Measurements from ENCODE around the gene DCTN3. TPM values are rescaled to one million over a fixed set of nuclear protein-coding genes. Genes with fewer than 3 reads are reported as not detected.

The DCTN3 gene
- total RNA-seq, 1 donor from 2014 or later = 67.8 TPM

DNA sequence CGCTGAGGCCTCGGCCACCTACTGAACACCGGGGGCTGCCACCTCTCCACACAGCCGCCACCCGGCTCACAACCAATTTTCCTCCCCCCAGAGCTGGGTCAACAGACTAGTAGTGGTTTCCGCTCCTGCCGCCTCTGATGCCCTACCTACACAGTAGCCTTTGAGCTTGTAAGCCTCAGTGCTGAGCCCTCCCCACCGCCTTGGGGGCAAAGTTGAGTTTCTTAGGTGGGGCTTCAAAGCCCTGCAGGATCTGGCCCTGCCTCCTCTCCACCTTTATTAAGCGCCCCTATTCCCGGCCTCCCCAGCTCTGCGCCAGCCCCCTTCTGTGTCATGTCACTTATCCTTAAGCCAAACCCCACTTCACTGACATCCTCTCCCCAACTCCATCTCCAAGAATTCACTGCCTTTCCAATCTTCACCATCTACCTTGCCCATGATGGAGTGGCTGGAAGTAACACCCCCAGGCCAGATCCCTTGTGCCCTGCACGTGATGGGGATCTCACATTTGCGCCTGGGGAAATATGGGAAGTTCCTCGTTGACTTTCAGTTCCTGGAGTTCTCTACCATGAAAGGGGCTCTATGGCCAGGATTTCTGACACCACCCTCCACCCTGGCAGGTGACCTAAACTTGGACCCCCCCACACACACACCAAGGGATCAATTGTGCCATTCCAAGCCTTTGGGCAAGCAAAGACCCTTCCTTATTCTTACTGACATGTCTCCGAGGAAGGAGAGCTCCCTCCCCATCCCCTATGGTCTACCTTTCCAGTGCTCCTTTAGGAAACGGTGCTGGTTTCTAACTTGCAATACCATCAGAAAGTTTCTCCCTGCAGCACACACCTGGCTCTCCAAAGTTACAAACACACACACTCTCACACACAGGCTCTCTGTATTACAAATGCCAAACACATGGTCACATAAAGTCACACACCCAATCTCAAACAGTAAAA is 28.1 kb downstream of the DCTN3 start:
- Histone ChIP-seq H3K27ac (ENCODE audit: low read depth, low read length) (peak overlapping the region; percentile 57), H3K4me1 (ENCODE audit: control insufficient read depth in 3 of 3, insufficient read depth in 3 of 3, low read length in 3 of 3) (peaks cover 55 to 81% (median 77%) of the 10 kb centered on the region in 3 donors), H3K9me3 (ENCODE audit: control insufficient read depth in 3 of 3, low read length in 3 of 3) (no peaks in the 10 kb centered on the region), H3K4me3 (ENCODE audit: low read length in 3 of 3) (peak overlapping the region; percentile 4 to 53 (median 29)), H3K36me3 (ENCODE audit: control insufficient read depth in 3 of 3, insufficient read depth in 3 of 3, low read length in 3 of 3) (no peaks in the 10 kb centered on the region), H3K27me3 (ENCODE audit: control insufficient read depth in 3 of 3, insufficient read depth in 3 of 3, low read length in 3 of 3) (peaks cover 0 to 14% (median 5%) of the 10 kb centered on the region in 3 donors), H3K9ac (ENCODE audit: low read depth in 1 of 3, low read length in 3 of 3) (peak overlapping the region; percentile 4 to 51 (median 47))

DNA sequence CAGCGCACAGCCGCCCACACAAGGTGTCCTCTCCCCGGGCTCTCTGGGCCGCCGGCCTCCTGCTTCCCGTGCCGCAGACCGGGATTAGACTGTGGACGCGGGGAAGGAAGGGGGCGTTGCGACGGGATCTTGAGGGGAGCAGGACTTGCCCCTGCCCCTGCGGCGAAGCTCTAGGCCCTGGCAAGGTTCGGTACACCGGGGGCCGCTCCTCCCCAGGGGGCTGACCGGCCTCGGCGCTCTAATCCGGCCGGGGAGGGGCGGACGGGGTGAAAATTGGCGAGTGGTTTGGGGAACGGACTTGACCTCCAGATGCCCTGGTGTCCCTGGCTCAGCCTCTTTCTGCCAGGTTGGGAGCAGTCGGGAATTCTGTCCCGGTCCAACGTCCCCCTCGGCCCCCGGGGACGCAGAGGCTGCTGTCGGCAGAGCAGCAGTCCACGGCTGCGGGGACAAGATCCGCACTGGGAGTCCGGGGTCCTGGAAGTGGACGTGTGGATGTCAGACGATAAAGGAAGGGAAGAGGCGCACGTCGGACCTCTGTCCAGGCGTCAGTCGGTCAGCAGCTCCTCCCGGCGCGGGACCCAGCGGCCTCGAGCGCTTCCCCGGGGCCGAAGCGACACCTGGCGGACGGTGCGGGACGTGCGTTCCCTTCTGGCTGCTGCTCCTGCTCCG is 28.9 kb downstream of the DCTN3 start:
- H3K4me1 ChIP-seq (ENCODE audit: control insufficient read depth in 3 of 3, insufficient read depth in 3 of 3, low read length in 3 of 3) = peaks cover 55 to 82% (median 76%) of the 10 kb centered on the region in 3 donors
- H3K27me3 ChIP-seq (ENCODE audit: control insufficient read depth in 3 of 3, insufficient read depth in 3 of 3, low read length in 3 of 3) = peaks cover 2 to 14% (median 5%) of the 10 kb centered on the region in 3 donors
- H3K9ac ChIP-seq (ENCODE audit: low read depth in 1 of 3, low read length in 3 of 3) = peak overlapping the region in 2 of 3 donors; percentile 23 to 33
- H3K27ac ChIP-seq (ENCODE audit: low read depth, low read length) = peak overlapping the region; percentile 57
- H3K9me3 ChIP-seq (ENCODE audit: control insufficient read depth in 3 of 3, low read length in 3 of 3) = no peaks in the 10 kb centered on the region
- no peaks in the 10 kb centered on the region for H3K36me3 ChIP-seq (ENCODE audit: control insufficient read depth in 3 of 3, insufficient read depth in 3 of 3, low read length in 3 of 3)
- H3K4me3 ChIP-seq (ENCODE audit: low read length in 3 of 3) = peak overlapping the region; percentile 45 to 53 (median 52)

DNA sequence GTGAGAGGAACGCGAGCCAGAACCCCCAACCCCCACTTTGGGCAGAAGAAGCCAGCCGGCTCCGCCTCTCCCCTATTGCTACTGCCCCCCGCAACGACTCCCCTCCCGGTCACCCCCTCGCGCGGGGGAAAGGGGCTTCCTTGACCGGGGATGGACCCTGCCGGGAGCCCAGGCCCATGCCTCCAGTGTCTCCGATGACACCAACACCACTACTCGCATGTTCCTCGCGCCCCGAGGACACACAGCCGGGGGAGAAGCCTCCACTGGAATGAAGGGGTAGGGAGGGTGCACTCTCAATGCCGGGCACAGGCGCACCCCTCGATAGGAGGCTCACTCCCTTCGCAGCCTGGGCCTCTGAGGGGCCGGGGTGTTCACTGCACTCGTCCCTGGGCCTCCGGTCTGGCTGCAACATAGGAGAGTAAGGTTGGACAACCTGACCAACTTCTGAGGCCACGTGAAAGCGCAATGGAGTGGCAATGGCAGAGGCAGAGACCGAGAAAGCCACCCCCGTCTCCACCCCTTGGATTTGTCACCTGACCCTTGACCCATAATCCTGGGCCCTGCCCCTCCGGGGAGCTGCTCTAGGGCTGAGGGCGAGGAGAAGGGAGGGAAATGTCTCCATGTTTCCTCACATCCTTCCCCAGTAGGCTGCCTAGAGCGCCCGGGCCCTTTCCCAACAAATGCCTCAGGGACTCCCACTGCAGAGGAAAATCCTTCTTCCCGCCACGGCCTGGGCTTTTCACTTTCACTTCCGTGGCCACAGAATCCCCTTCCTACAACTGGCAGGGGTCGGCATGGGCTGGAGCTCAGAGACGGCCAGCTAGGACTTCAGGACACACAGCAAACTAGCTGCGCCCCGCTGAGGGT is 29.7 kb downstream of the DCTN3 start:
- H3K4me1 ChIP-seq (ENCODE audit: control insufficient read depth in 3 of 3, insufficient read depth in 3 of 3, low read length in 3 of 3) = peaks cover 59 to 82% (median 77%) of the 10 kb centered on the region in 3 donors
- H3K9ac ChIP-seq (ENCODE audit: low read depth in 1 of 3, low read length in 3 of 3) = peak overlapping the region in 2 of 3 donors; percentile 62 to 85
- H3K9me3 ChIP-seq (ENCODE audit: control insufficient read depth in 3 of 3, low read length in 3 of 3) = no peaks in the 10 kb centered on the region
- peak overlapping the region; percentile 45 to 78 (median 72) for H3K4me3 ChIP-seq (ENCODE audit: low read length in 3 of 3)
- peaks cover 5 to 21% (median 7%) of the 10 kb centered on the region in 3 donors for H3K27me3 ChIP-seq (ENCODE audit: control insufficient read depth in 3 of 3, insufficient read depth in 3 of 3, low read length in 3 of 3)
- peak overlapping the region; percentile 57 for H3K27ac ChIP-seq (ENCODE audit: low read depth, low read length)
- H3K36me3 ChIP-seq (ENCODE audit: control insufficient read depth in 3 of 3, insufficient read depth in 3 of 3, low read length in 3 of 3) = no peaks in the 10 kb centered on the region

DNA sequence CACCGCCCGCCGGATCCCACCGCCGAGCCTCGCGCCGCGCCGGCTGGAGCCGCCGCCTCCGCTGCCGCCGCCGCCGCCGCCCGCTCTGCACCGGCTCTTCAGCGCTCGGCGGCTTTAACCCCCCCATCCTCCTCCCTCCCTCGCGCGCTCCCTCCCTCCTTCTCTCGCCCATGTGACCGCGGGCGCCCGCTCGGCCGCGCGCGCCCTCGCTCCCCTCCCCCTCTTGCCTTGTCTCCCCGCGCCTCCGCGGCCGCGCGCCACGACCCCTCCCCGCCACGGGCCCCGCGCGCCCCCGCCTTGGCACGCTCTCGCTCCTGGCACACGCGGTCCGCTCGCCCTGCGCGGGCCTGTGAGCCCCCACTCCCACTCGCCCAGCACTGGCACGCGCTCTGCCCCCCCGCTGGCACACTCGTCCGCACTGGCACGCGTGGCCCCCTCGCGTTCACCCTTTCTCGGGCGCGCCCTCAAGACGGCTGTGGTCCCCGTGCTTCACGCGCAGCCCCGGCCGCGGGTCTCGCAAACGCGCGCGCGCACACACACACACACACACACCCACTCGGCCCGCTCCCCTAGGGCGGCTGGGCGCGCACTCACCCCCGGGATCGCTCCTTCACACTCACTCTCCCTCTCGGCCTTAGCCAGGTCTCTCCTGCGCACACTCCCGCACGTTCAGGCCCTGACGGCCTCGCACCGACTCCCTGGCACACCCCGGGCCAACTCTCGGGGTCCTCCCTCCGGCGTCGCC is 30.5 kb downstream of the DCTN3 start, which contains the start of gene CNTFR:
Gene CNTFR, minus strand, starts transcription at position 89 of the 745 bp plus-strand sequence. CDS start 20,743 bp downstream, outside the sequence.
- H3K9me3 ChIP-seq (ENCODE audit: control insufficient read depth in 3 of 3, low read length in 3 of 3) = no peaks in the 10 kb centered on the region
- no peaks in the 10 kb centered on the region for H3K36me3 ChIP-seq (ENCODE audit: control insufficient read depth in 3 of 3, insufficient read depth in 3 of 3, low read length in 3 of 3)
- peaks cover 5 to 27% (median 7%) of the 10 kb centered on the region in 3 donors for H3K27me3 ChIP-seq (ENCODE audit: control insufficient read depth in 3 of 3, insufficient read depth in 3 of 3, low read length in 3 of 3)
- peaks cover 61 to 87% (median 81%) of the 10 kb centered on the region in 3 donors for H3K4me1 ChIP-seq (ENCODE audit: control insufficient read depth in 3 of 3, insufficient read depth in 3 of 3, low read length in 3 of 3)
- H3K9ac ChIP-seq (ENCODE audit: low read depth in 1 of 3, low read length in 3 of 3) = peak within 1 kb of the TSS; percentile 59 to 85 (median 62)
- H3K27ac ChIP-seq (ENCODE audit: low read depth, low read length) = peak within 1 kb of the TSS; percentile 57
- peak within 1 kb of the TSS; percentile 72 to 79 (median 75) for H3K4me3 ChIP-seq (ENCODE audit: low read length in 3 of 3)

DNA sequence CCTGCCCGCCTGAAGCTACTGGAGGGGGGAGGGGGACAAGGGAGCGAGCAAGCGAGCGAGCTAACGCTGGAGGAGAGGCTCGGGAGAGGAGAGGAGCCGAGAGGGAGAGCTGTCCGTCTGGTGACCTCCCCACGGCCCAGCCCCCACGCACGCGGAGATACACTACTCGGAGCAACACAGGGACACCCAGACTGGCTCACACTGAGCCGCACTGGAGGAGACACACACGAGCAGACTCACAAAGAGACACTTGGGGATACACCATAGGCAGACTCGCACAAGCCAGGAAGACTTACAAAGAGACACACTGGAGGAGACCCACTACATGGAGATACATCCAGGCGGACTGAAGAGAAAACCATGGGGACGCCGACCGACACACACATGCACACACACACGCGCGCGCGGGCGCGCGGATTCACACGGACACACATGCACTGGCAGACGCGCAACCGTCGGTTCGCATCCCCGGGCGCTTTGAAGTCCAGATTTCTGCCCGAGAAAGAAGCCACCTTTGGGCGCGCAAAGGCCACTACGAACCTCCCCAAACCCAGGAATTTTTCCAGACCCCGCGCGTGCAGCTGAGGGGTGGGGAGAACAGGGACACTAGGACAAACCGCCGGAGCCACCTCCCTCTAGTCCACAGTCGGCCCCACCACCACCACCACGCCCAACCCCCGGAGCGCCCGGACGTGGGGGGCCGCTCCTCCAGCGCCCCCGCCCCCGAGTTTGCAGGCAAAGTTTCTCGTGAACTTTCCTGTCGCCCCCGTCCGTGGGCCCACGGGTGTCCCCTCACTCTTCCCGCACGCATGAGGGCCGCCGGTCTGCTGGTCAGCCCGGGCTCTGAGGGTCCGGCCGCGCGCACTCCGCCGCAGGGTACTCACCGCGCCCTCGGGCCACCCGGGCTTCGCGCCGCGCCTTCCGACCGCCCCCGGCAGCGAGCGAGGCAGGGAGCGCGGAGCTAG is 31.3 kb downstream of the DCTN3 start:
- Histone ChIP-seq H3K9ac (ENCODE audit: low read depth in 1 of 3, low read length in 3 of 3) (peak overlapping the region; percentile 50 to 85 (median 59)), H3K4me1 (ENCODE audit: control insufficient read depth in 3 of 3, insufficient read depth in 3 of 3, low read length in 3 of 3) (peaks cover 60 to 86% (median 81%) of the 10 kb centered on the region in 3 donors), H3K27ac (ENCODE audit: low read depth, low read length) (peak overlapping the region; percentile 22), H3K4me3 (ENCODE audit: low read length in 3 of 3) (peak overlapping the region; percentile 72 to 79 (median 75)), H3K36me3 (ENCODE audit: control insufficient read depth in 3 of 3, insufficient read depth in 3 of 3, low read length in 3 of 3) (no peaks in the 10 kb centered on the region), H3K27me3 (ENCODE audit: control insufficient read depth in 3 of 3, insufficient read depth in 3 of 3, low read length in 3 of 3) (peaks cover 5 to 30% (median 7%) of the 10 kb centered on the region in 3 donors), H3K9me3 (ENCODE audit: control insufficient read depth in 3 of 3, low read length in 3 of 3) (no peaks in the 10 kb centered on the region)

DNA sequence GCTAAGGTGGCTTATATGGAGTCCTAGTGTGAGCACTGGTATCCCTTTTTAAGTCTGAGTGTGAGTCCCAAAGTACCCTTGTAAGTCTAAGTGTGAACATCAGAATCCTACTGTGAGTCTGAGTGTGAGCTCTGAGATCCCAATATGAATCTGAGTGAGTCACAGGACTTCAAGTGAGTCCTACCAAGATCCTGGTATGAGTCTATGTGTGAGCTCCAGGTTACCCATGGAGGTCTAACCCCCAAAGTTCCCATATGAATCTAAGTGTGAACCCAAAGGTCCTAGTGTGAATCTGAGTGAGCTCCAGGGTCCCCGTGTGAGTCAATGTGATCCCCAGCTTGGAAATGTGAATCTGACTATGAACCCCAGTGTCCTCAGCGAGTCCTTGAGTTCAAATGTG is 33.0 kb downstream of the DCTN3 start:
- Histone ChIP-seq H3K4me1 (ENCODE audit: control insufficient read depth in 3 of 3, insufficient read depth in 3 of 3, low read length in 3 of 3) (peaks cover 49 to 78% (median 75%) of the 10 kb centered on the region in 3 donors), H3K27me3 (ENCODE audit: control insufficient read depth in 3 of 3, insufficient read depth in 3 of 3, low read length in 3 of 3) (peaks cover 5 to 28% (median 7%) of the 10 kb centered on the region in 3 donors), H3K9ac (ENCODE audit: low read depth in 1 of 3, low read length in 3 of 3) (peak overlapping the region in 1 of 3 donors; percentile 45), H3K36me3 (ENCODE audit: control insufficient read depth in 3 of 3, insufficient read depth in 3 of 3, low read length in 3 of 3) (no peaks in the 10 kb centered on the region), H3K9me3 (ENCODE audit: control insufficient read depth in 3 of 3, low read length in 3 of 3) (no peaks in the 10 kb centered on the region), H3K27ac (ENCODE audit: low read depth, low read length) (no peak overlapping the region), H3K4me3 (ENCODE audit: low read length in 3 of 3) (no peak overlapping the region)

DNA sequence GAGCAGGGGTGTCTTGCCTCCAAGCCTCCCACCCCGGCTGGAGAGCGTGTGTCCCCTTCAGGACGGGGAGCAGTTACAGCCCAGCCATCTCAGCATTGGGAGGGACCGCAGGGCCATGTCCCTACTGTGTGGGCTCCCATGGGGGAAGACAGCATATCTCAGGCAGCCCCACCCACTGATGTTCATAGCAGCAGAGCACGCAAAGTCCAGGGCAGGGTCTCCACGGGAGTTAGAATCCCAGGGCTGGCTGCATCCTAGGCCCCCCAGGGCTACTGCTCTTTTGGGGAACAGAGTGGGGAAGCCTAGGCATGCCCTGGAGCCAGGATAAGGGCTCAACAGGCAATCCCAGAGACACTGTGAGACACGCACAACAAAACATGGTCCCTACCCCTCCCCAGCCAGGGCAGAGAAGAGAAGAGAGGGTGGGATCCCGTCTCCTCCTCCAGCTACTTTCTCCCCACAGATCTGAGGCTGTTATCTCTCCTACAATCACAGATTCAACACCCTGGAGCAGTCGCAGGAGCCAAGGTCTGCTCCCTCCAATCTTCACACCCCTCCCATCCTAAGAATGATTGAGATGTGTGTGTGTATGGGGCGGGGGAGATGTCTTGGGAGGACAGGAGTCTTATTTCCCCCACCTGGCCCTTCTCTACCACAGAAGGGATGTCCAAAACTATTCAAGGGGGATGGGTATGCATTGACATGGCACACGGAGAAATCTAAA is 34.2 kb downstream of the DCTN3 start:
- H3K4me1 ChIP-seq (ENCODE audit: control insufficient read depth in 3 of 3, insufficient read depth in 3 of 3, low read length in 3 of 3) = peaks cover 41 to 66% (median 65%) of the 10 kb centered on the region in 3 donors
- H3K36me3 ChIP-seq (ENCODE audit: control insufficient read depth in 3 of 3, insufficient read depth in 3 of 3, low read length in 3 of 3) = peaks cover 0 to 4% (median 0%) of the 10 kb centered on the region in 3 donors
- peaks cover 7 to 28% (median 9%) of the 10 kb centered on the region in 3 donors for H3K27me3 ChIP-seq (ENCODE audit: control insufficient read depth in 3 of 3, insufficient read depth in 3 of 3, low read length in 3 of 3)
- no peak overlapping the region for H3K9ac ChIP-seq (ENCODE audit: low read depth in 1 of 3, low read length in 3 of 3)
- no peaks in the 10 kb centered on the region for H3K9me3 ChIP-seq (ENCODE audit: control insufficient read depth in 3 of 3, low read length in 3 of 3)
- no peak overlapping the region for H3K4me3 ChIP-seq (ENCODE audit: low read length in 3 of 3)
- no peak overlapping the region for H3K27ac ChIP-seq (ENCODE audit: low read depth, low read length)

DNA sequence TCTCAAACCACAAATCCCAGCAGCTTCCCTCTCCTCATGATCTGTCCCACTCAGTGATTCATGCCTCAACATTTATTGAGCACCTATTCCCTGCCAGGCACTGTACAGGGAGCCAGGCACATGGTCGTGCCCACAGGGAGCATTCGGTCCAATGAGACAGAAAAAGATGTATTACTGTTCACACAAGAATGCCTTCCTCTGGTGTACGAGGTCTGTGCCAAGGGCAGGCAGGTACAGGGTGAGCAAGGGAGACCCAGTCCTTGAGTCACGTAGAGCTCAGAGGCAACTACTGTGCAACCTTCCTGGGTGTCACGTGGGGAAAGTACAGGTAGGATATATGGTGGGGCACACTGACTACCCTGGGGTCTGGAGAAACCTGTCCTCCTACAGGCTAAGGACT is 35.3 kb downstream of the DCTN3 start:
- Histone ChIP-seq H3K9ac (ENCODE audit: low read depth in 1 of 3, low read length in 3 of 3) (no peak overlapping the region), H3K4me1 (ENCODE audit: control insufficient read depth in 3 of 3, insufficient read depth in 3 of 3, low read length in 3 of 3) (peaks cover 34 to 55% (median 55%) of the 10 kb centered on the region in 3 donors), H3K9me3 (ENCODE audit: control insufficient read depth in 3 of 3, low read length in 3 of 3) (no peaks in the 10 kb centered on the region), H3K36me3 (ENCODE audit: control insufficient read depth in 3 of 3, insufficient read depth in 3 of 3, low read length in 3 of 3) (peaks cover 0 to 4% (median 0%) of the 10 kb centered on the region in 3 donors), H3K4me3 (ENCODE audit: low read length in 3 of 3) (no peak overlapping the region), H3K27ac (ENCODE audit: low read depth, low read length) (no peak overlapping the region), H3K27me3 (ENCODE audit: control insufficient read depth in 3 of 3, insufficient read depth in 3 of 3, low read length in 3 of 3) (peaks cover 7 to 29% (median 13%) of the 10 kb centered on the region in 3 donors)
